Measurements from ENCODE around the gene CCL3. TPM values are rescaled to one million over a fixed set of nuclear protein-coding genes. Genes with fewer than 3 reads are reported as not detected.
A peak's percentile ranks its signal among the peaks of the same experiment; 100 is the strongest.
"Not testable (repeated sequence)": the region's sequence is repeated elsewhere in the genome, so short reads cannot be mapped to it uniquely, and the experiment has no call there.

CCL3 gene
- total RNA-seq, 4 donors from 2014 or later: 0.80 to 5.8 TPM; not detected in 2

GRCh38 chr17:36111068-36111490 lies 21.1 kb upstream of the CCL3 start:
- TF ChIP-seq CTCF (IDR thresholded peaks at IDR 0.05): no peak
- no peak for TF ChIP-seq POLR2A (IDR thresholded peaks at IDR 0.05)
- Histone ChIP-seq H3K27me3 (no peaks in the 10 kb centered on the region), H3K4me3 (no peak overlapping the region), H3K36me3 (no peaks in the 10 kb centered on the region), H3K9me3 (no peaks in the 10 kb centered on the region), H3K27ac (no peak overlapping the region), H3K4me1 (no peaks in the 10 kb centered on the region)
- DNase-seq: no peak

- peak overlapping the region in 3 of 4 donors; percentile 43 to 51 (median 46) for H3K27ac ChIP-seq
- not testable (repeated sequence) for H3K9me3 ChIP-seq, H3K4me3 ChIP-seq, H3K27me3 ChIP-seq, H3K36me3 ChIP-seq, DNase-seq, H3K4me1 ChIP-seq
Observed at GRCh38 chr17:36108265-36108664, 18.3 kb upstream of the CCL3 start.

- Histone ChIP-seq H3K4me1 (peaks cover 0 to 6% (median 0%) of the 10 kb centered on the region in 4 donors), H3K27ac (peak overlapping the region in 3 of 4 donors; percentile 43 to 51 (median 46)), H3K4me3 (no peak overlapping the region), H3K27me3 (no peaks in the 10 kb centered on the region), H3K9me3 (no peaks in the 10 kb centered on the region), H3K36me3 (no peaks in the 10 kb centered on the region)
- no peak for DNase-seq
- TF ChIP-seq POLR2A (IDR thresholded peaks at IDR 0.05) (no peak), CTCF (IDR thresholded peaks at IDR 0.05) (no peak)
Observed at GRCh38 chr17:36107660-36108059, 17.7 kb upstream of the CCL3 start.

GRCh38 chr17:36106493-36106835 lies 16.5 kb upstream of the CCL3 start:
- Histone ChIP-seq H3K36me3 (no peaks in the 10 kb centered on the region), H3K27me3 (no peaks in the 10 kb centered on the region), H3K4me1 (peaks cover 0 to 8% (median 0%) of the 10 kb centered on the region in 4 donors), H3K9me3 (no peaks in the 10 kb centered on the region), H3K4me3 (no peak overlapping the region), H3K27ac (peak overlapping the region in 1 of 4 donors; percentile 18)
- DNase-seq: no peak
- TF ChIP-seq POLR2A (IDR thresholded peaks at IDR 0.05) (no peak), CTCF (IDR thresholded peaks at IDR 0.05) (no peak)

GRCh38 chr17:36105781-36106492 lies 16.0 kb upstream of the CCL3 start:
- H3K27me3 ChIP-seq: no peaks in the 10 kb centered on the region
- peak overlapping the region in 1 of 4 donors; percentile 18 for H3K27ac ChIP-seq
- no peak overlapping the region for H3K4me3 ChIP-seq
- no peak for DNase-seq
- no peaks in the 10 kb centered on the region for H3K36me3 ChIP-seq
- peaks cover 0 to 8% (median 0%) of the 10 kb centered on the region in 4 donors for H3K4me1 ChIP-seq
- TF ChIP-seq CTCF (IDR thresholded peaks at IDR 0.05) (no peak), POLR2A (IDR thresholded peaks at IDR 0.05) (no peak)
- no peaks in the 10 kb centered on the region for H3K9me3 ChIP-seq

GRCh38 chr17:36104701-36105181 lies 14.8 kb upstream of the CCL3 start:
- Histone ChIP-seq H3K36me3 (no peaks in the 10 kb centered on the region), H3K4me1 (peaks cover 0 to 8% (median 0%) of the 10 kb centered on the region in 4 donors), H3K27me3 (no peaks in the 10 kb centered on the region), H3K9me3 (no peaks in the 10 kb centered on the region), H3K4me3 (peak overlapping the region in 1 of 4 donors; percentile 3), H3K27ac (peak overlapping the region in 3 of 4 donors; percentile 32 to 50 (median 35))
- TF ChIP-seq POLR2A (IDR thresholded peaks at IDR 0.05) (no peak), CTCF (IDR thresholded peaks at IDR 0.05) (no peak)
- DNase-seq: no peak

GRCh38 chr17:36104246-36104645 lies 14.3 kb upstream of the CCL3 start:
- H3K27ac ChIP-seq: peak overlapping the region in 1 of 4 donors; percentile 35
- DNase-seq, H3K27me3 ChIP-seq, H3K4me1 ChIP-seq, H3K4me3 ChIP-seq, H3K9me3 ChIP-seq, H3K36me3 ChIP-seq: not testable (repeated sequence)

- not testable (repeated sequence) for H3K9me3 ChIP-seq, H3K4me3 ChIP-seq, H3K36me3 ChIP-seq, H3K4me1 ChIP-seq, H3K27me3 ChIP-seq
- DNase-seq: peak in 2 of 3 donors; percentile 65 to 79
- peak within 1 kb of the TSS in 2 of 4 donors; percentile 35 to 50 for H3K27ac ChIP-seq
Observed at GRCh38 chr17:36103401-36103975, 13.5 kb upstream of the CCL3 start, which contains the start of gene CCL4. TSS of gene CCL4 (plus strand) at chr17:36103827. CDS start at chr17:36103906, 79 bp downstream.

GRCh38 chr17:36099004-36099403 lies 9.1 kb upstream of the CCL3 start:
- not testable (repeated sequence) for H3K27ac ChIP-seq

More at GRCh38 chr17:36099004-36099403, 9.1 kb upstream of the CCL3 start:
- not testable (repeated sequence) for H3K36me3 ChIP-seq, H3K4me1 ChIP-seq, H3K27me3 ChIP-seq, H3K4me3 ChIP-seq, H3K9me3 ChIP-seq, DNase-seq

All from Peyer's patch (tissue), 4 donors.